Transverse colon (tissue), 4 donors: Measurements from ENCODE around the gene SMPD2. TPM values are rescaled to one million over a fixed set of nuclear protein-coding genes. Genes with fewer than 3 reads are reported as not detected.

Experiments
- DNase-seq: peaks from one replicate; pipeline ENCODE4 v3.0.0-alpha.2; 2019
- H3K27ac ChIP-seq, 4 donors: fragments of 200-600 bp; sonication (generic); 2 replicates each; pipeline ENCODE4 v1.5.1; 2016 to 2018; ENCODE audit warnings: inconsistent platforms in 4 of 4
- H3K27me3 ChIP-seq: fragments of 200-600 bp; sonication (generic); 2 replicates; pipeline ENCODE4 v1.5.1; 2017; ENCODE audit warnings: inconsistent platforms
- H3K36me3 ChIP-seq, 4 donors: fragments of 200-600 bp; sonication (generic); 2 replicates each; pipeline ENCODE4 v1.5.1; 2017 to 2019; ENCODE audit warnings: inconsistent platforms in 4 of 4
- H3K4me1 ChIP-seq, 4 donors: fragments of 200-600 bp; sonication (generic); 2 replicates each; pipeline ENCODE4 v1.5.1; 2017 to 2020; ENCODE audit warnings: inconsistent platforms in 4 of 4
- H3K4me3 ChIP-seq, 4 donors: fragments of 200-600 bp; sonication (generic); 1 replicate in 1 of 4; 2 replicates in 3 of 4; pipeline versions ENCODE4 v1.5.1 to v1.6.1; 2017 to 2019; ENCODE audit warnings: inconsistent platforms in 4 of 4
- H3K9me3 ChIP-seq, 2 donors: fragments of 200-600 bp; sonication (generic); 2 replicates each; pipeline ENCODE4 v1.5.1; 2017 to 2019; ENCODE audit warnings: inconsistent platforms in 2 of 2
- CTCF ChIP-seq, 5 experiments: fragments of 200-600 bp in 3 of 5; fragments of 450-650 bp in 2 of 5; sonication (generic) in 3 of 5; IDR thresholded peaks; 1 replicate in 2 of 5; 2 replicates in 3 of 5; pipeline ENCODE4 v1.5.1; 2016 to 2017; ENCODE audit warnings: antibody characterized with exemption in 5 of 5, inconsistent platforms in 3 of 5, mild to moderate bottlenecking in 2 of 5, moderate library complexity in 1 of 5
- EP300 ChIP-seq: sonication (generic); formaldehyde crosslinking; IDR thresholded peaks from one replicate; pipeline ENCODE4 v1.6.1; 2017; ENCODE audit warnings: antibody characterized with exemption, low read depth
- POLR2A ChIP-seq: fragments of 450-650 bp; IDR thresholded peaks from one replicate; pipeline ENCODE4 v1.6.1; 2016; ENCODE audit warnings: antibody characterized with exemption, mild to moderate bottlenecking, moderate library complexity
- POLR2AphosphoS5 ChIP-seq, 3 donors: sonication (generic); formaldehyde crosslinking; IDR thresholded peaks; one replicate each; pipeline ENCODE4 v1.6.1; 2016; ENCODE audit warnings: antibody characterized with exemption in 3 of 3
- WGBS, 2 donors: methylation state at CpG; one replicate each; pipeline ENCODE4 v1.1.5; 2018; ENCODE audit warnings: low coverage in 1 of 2; 5-methylcytosine and 5-hydroxymethylcytosine counted together
- in situ Hi-C, 4 donors: fragments of 200-750 bp; cut with MboI; loops; one replicate each; pipeline versions ENCODE4 v1.15.0 to v1.15.1; 2017; ENCODE audit warnings: low sequenced_read_pairs in 3 of 4, low pct_ligation_motif_present in 1 of 4, low pct_unique_long_range_greater_than_20kb in 1 of 4
- intact Hi-C: fragments of 100-400 bp; cut with DNase I; formaldehyde crosslinking; loops from one replicate; pipeline ENCODE4 v1.15.1; 2023; ENCODE audit warnings: low total_unique reads
- total RNA-seq, 4 donors: library from RNA; depleted of rRNA; stranded (reverse); fragments of >200 nt; gene quantifications; one replicate each; pipeline ENCODE4 v1.1.0, GENCODE V29; 2016

Gene SMPD2
- total RNA-seq, 4 donors from 2014 or later, result 9.4 to 34.5 (median 30.3) TPM

GRCh38 chr6:109483735-109484057, 43.2 kb downstream of the SMPD2 start:
- no peak for TF ChIP-seq EP300
- DNase-seq, result no peak
- Histone ChIP-seq H3K27ac (peak overlapping the region; percentile 88 to 95 (median 92)), H3K27me3 (no peaks in the 10 kb centered on the region), H3K9me3 (no peaks in the 10 kb centered on the region), H3K4me3 (peak overlapping the region; percentile 7 to 99 (median 84)), H3K4me1 (peaks cover 20 to 48% (median 31%) of the 10 kb centered on the region in 4 donors), H3K36me3 (no peaks in the 10 kb centered on the region)
- in situ Hi-C loops, result no loop called here
- WGBS, 2 donors, result 0 to 3% methylated on average over 4 to 6 of the region's 6 CpGs
- intact Hi-C loops, result loop anchor here (5.0 kb wide), 1 partner anchor 1529 kb away; no protein-coding TSS in a partner anchor

- TF ChIP-seq POLR2AphosphoS5 (IDR thresholded peaks at IDR 0.05), result no peak
- TF ChIP-seq CTCF (IDR thresholded peaks at IDR 0.05), result no peak
- TF ChIP-seq POLR2A, result no peak
- no peak for TF ChIP-seq EP300
- DNase-seq, result no peak
- Histone ChIP-seq H3K4me3 (peak overlapping the region in 2 of 4 donors; percentile 97 to 99), H3K27me3 (no peaks in the 10 kb centered on the region), H3K36me3 (no peaks in the 10 kb centered on the region), H3K9me3 (no peaks in the 10 kb centered on the region), H3K27ac (peak overlapping the region; percentile 88 to 95 (median 92)), H3K4me1 (peaks cover 17 to 44% (median 29%) of the 10 kb centered on the region in 4 donors)
- in situ Hi-C loops (no loop called here), intact Hi-C loops (loop anchor here (5.0 kb wide), 1 partner anchor 1528 kb away; no protein-coding TSS in a partner anchor)
- 60 to 82% methylated on average over 3 of the region's 3 CpGs for WGBS, 2 donors
These were observed 43.6 kb downstream of the SMPD2 start for GRCh38 chr6:109484122-109484521.

GRCh38 chr6:109485266-109485935, 44.9 kb downstream of the SMPD2 start:
- intact Hi-C loops (no loop called here), in situ Hi-C loops (no loop called here)
- Histone ChIP-seq H3K4me1 (peaks cover 10 to 32% (median 22%) of the 10 kb centered on the region in 4 donors), H3K9me3 (no peaks in the 10 kb centered on the region), H3K4me3 (no peak overlapping the region), H3K36me3 (no peaks in the 10 kb centered on the region), H3K27me3 (no peaks in the 10 kb centered on the region), H3K27ac (peak overlapping the region; percentile 35 to 88 (median 50))
- WGBS, 2 donors, result 67 to 84% methylated on average over 3 of the region's 3 CpGs
- TF ChIP-seq POLR2A (no peak), EP300 (no peak), POLR2AphosphoS5 (IDR thresholded peaks at IDR 0.05) (no peak), CTCF (IDR thresholded peaks at IDR 0.05) (no peak)
- no peak for DNase-seq

- H3K4me1 ChIP-seq, result peaks cover 3 to 25% (median 16%) of the 10 kb centered on the region in 4 donors
- in situ Hi-C loops, result no loop called here
- H3K4me3 ChIP-seq, result no peak overlapping the region
- DNase-seq, result no peak
- 43 to 57% methylated on average over 1 of the region's 1 CpG for WGBS, 2 donors
- no peaks in the 10 kb centered on the region for H3K27me3 ChIP-seq
- peak overlapping the region; percentile 35 to 88 (median 50) for H3K27ac ChIP-seq
- no peaks in the 10 kb centered on the region for H3K9me3 ChIP-seq
- no peaks in the 10 kb centered on the region for H3K36me3 ChIP-seq
- intact Hi-C loops, result no loop called here
- TF ChIP-seq POLR2AphosphoS5 (IDR thresholded peaks at IDR 0.05) (peak in 2 of 3 donors; percentile 45 to 56), POLR2A (no peak), EP300 (peak; percentile 44)
These were observed 45.5 kb downstream of the SMPD2 start for GRCh38 chr6:109486068-109486467.

GRCh38 chr6:109488001-109488400, 47.5 kb downstream of the SMPD2 start:
- Histone ChIP-seq H3K4me1 (peaks cover 0 to 11% (median 4%) of the 10 kb centered on the region in 4 donors), H3K36me3 (no peaks in the 10 kb centered on the region), H3K9me3 (no peaks in the 10 kb centered on the region), H3K27me3 (no peaks in the 10 kb centered on the region), H3K4me3 (no peak overlapping the region), H3K27ac (no peak overlapping the region)
- intact Hi-C loops (no loop called here), in situ Hi-C loops (no loop called here)
- TF ChIP-seq POLR2A (no peak), EP300 (no peak), CTCF (IDR thresholded peaks at IDR 0.05) (no peak), POLR2AphosphoS5 (IDR thresholded peaks at IDR 0.05) (no peak)
- DNase-seq, result no peak
